Skeletal muscle satellite cell (primary cell): Measurements from ENCODE around the gene C14orf119.

Source experiments
- H3K27me3 ChIP-seq: 2 replicates; pipeline ENCODE4 v1.7.0; 2013; ENCODE audit warnings: low read length; ENCODE audit not compliant: control insufficient read depth, insufficient read depth
- H3K36me3 ChIP-seq: 2 replicates; pipeline ENCODE4 v1.7.0; 2013; ENCODE audit warnings: mild to moderate bottlenecking, control low read depth, low read length; ENCODE audit not compliant: insufficient read depth
- H3K4me1 ChIP-seq: 2 replicates; pipeline ENCODE4 v1.7.0; 2013; ENCODE audit warnings: low read length; ENCODE audit not compliant: control insufficient read depth, insufficient read depth
- H3K4me2 ChIP-seq: 2 replicates; pipeline ENCODE4 v1.7.0; 2013; ENCODE audit warnings: mild to moderate bottlenecking, low read length
- H3K4me3 ChIP-seq: 2 replicates; pipeline ENCODE4 v1.7.0; 2013; ENCODE audit warnings: low read length
- H3K9ac ChIP-seq: 2 replicates; pipeline ENCODE4 v1.7.0; 2013; ENCODE audit warnings: mild to moderate bottlenecking, low read depth, low read length, moderate library complexity
- H3K9me3 ChIP-seq: replicated peaks from 2 replicates; pipeline ENCODE4 v1.7.0; 2013; ENCODE audit warnings: mild to moderate bottlenecking, control low read depth, low read length

Gene C14orf119

GRCh38 chr14:23115918-23116317 is 20.6 kb downstream of the C14orf119 start:
- no peak overlapping the region for H3K4me3 ChIP-seq
- no peaks in the 10 kb centered on the region for H3K9me3 ChIP-seq
- H3K9ac ChIP-seq: peak overlapping the region; percentile 68
- H3K36me3 ChIP-seq: no peaks in the 10 kb centered on the region
- H3K4me1 ChIP-seq: peaks cover 29% of the 10 kb centered on the region
- H3K4me2 ChIP-seq: no peak overlapping the region
- H3K27me3 ChIP-seq: peaks cover 12% of the 10 kb centered on the region

GRCh38 chr14:23117371-23118020 is 22.2 kb downstream of the C14orf119 start:
- Histone ChIP-seq H3K9ac (no peak overlapping the region), H3K4me1 (peaks cover 39% of the 10 kb centered on the region), H3K4me3 (no peak overlapping the region)

GRCh38 chr14:23118506-23119362 is 23.4 kb downstream of the C14orf119 start, which contains the start of gene CEBPE:
Gene CEBPE (minus strand): TSS chr14:23119255. CDS start chr14:23119091, 164 bp downstream.
- H3K4me2 ChIP-seq: no peak within 1 kb of the TSS
- peaks cover 32% of the 10 kb centered on the region for H3K4me1 ChIP-seq
- no peaks in the 10 kb centered on the region for H3K9me3 ChIP-seq
- no peak within 1 kb of the TSS for H3K9ac ChIP-seq
- peaks cover 6% of the 10 kb centered on the region for H3K27me3 ChIP-seq
- no peak within 1 kb of the TSS for H3K4me3 ChIP-seq
- no peaks in the 10 kb centered on the region for H3K36me3 ChIP-seq

More at GRCh38 chr14:23117371-23118020, 22.2 kb downstream of the C14orf119 start:
- H3K27me3 ChIP-seq: peaks cover 3% of the 10 kb centered on the region
- no peaks in the 10 kb centered on the region for H3K36me3 ChIP-seq
- no peak overlapping the region for H3K4me2 ChIP-seq
- no peaks in the 10 kb centered on the region for H3K9me3 ChIP-seq

- H3K36me3 ChIP-seq: no peaks in the 10 kb centered on the region
- no peak overlapping the region for H3K9ac ChIP-seq
- H3K4me2 ChIP-seq: no peak overlapping the region
- peaks cover 6% of the 10 kb centered on the region for H3K27me3 ChIP-seq
- peaks cover 23% of the 10 kb centered on the region for H3K4me1 ChIP-seq
- no peak overlapping the region for H3K4me3 ChIP-seq
- H3K9me3 ChIP-seq: no peaks in the 10 kb centered on the region
Measured at GRCh38 chr14:23119363-23120327, 24.3 kb downstream of the C14orf119 start.

- H3K4me3 ChIP-seq: no peak overlapping the region
- peak overlapping the region; percentile 1 for H3K9ac ChIP-seq
- H3K4me2 ChIP-seq: peak overlapping the region; percentile 8
- no peaks in the 10 kb centered on the region for H3K36me3 ChIP-seq
- peaks cover 13% of the 10 kb centered on the region for H3K4me1 ChIP-seq
- peaks cover 6% of the 10 kb centered on the region for H3K27me3 ChIP-seq
- no peaks in the 10 kb centered on the region for H3K9me3 ChIP-seq
Measured at GRCh38 chr14:23120541-23121251, 25.4 kb downstream of the C14orf119 start.

- Histone ChIP-seq H3K9me3 (no peaks in the 10 kb centered on the region), H3K4me3 (no peak overlapping the region), H3K4me1 (peaks cover 11% of the 10 kb centered on the region), H3K36me3 (no peaks in the 10 kb centered on the region), H3K27me3 (peaks cover 7% of the 10 kb centered on the region), H3K9ac (peak overlapping the region; percentile 1), H3K4me2 (peak overlapping the region; percentile 8)
Measured at GRCh38 chr14:23121361-23121771, 26.1 kb downstream of the C14orf119 start.

GRCh38 chr14:23122086-23122485 is 26.8 kb downstream of the C14orf119 start:
- H3K9me3 ChIP-seq: no peaks in the 10 kb centered on the region
- peaks cover 12% of the 10 kb centered on the region for H3K27me3 ChIP-seq
- no peak overlapping the region for H3K4me3 ChIP-seq
- H3K36me3 ChIP-seq: no peaks in the 10 kb centered on the region
- H3K4me2 ChIP-seq: no peak overlapping the region
- H3K9ac ChIP-seq: no peak overlapping the region
- peaks cover 11% of the 10 kb centered on the region for H3K4me1 ChIP-seq

- Histone ChIP-seq H3K4me2 (no peak overlapping the region), H3K36me3 (no peaks in the 10 kb centered on the region), H3K9me3 (no peaks in the 10 kb centered on the region), H3K27me3 (peaks cover 21% of the 10 kb centered on the region), H3K9ac (no peak overlapping the region), H3K4me1 (peaks cover 11% of the 10 kb centered on the region), H3K4me3 (no peak overlapping the region)
Measured at GRCh38 chr14:23123419-23123818, 28.1 kb downstream of the C14orf119 start.

- H3K9ac ChIP-seq: no peak overlapping the region
- peaks cover 28% of the 10 kb centered on the region for H3K27me3 ChIP-seq
- H3K36me3 ChIP-seq: no peaks in the 10 kb centered on the region
- no peak overlapping the region for H3K4me3 ChIP-seq
- H3K9me3 ChIP-seq: no peaks in the 10 kb centered on the region
- H3K4me2 ChIP-seq: no peak overlapping the region
- peaks cover 11% of the 10 kb centered on the region for H3K4me1 ChIP-seq
Measured at GRCh38 chr14:23124337-23124954, 29.1 kb downstream of the C14orf119 start.

GRCh38 chr14:23125011-23125410 is 29.7 kb downstream of the C14orf119 start:
- Histone ChIP-seq H3K4me3 (no peak overlapping the region), H3K27me3 (peaks cover 34% of the 10 kb centered on the region), H3K9ac (no peak overlapping the region), H3K4me2 (no peak overlapping the region), H3K4me1 (peaks cover 11% of the 10 kb centered on the region), H3K36me3 (no peaks in the 10 kb centered on the region), H3K9me3 (no peaks in the 10 kb centered on the region)
